HG03571 (cell line): ENCODE data around the gene FRMPD1.

Experiments
- ATAC-seq: cut with Tn5 transposase; IDR thresholded peaks from one replicate; pipeline ENCODE4 v1.9.1; 2021; ENCODE audit not compliant: unreplicated experiment

Gene FRMPD1

DNA sequence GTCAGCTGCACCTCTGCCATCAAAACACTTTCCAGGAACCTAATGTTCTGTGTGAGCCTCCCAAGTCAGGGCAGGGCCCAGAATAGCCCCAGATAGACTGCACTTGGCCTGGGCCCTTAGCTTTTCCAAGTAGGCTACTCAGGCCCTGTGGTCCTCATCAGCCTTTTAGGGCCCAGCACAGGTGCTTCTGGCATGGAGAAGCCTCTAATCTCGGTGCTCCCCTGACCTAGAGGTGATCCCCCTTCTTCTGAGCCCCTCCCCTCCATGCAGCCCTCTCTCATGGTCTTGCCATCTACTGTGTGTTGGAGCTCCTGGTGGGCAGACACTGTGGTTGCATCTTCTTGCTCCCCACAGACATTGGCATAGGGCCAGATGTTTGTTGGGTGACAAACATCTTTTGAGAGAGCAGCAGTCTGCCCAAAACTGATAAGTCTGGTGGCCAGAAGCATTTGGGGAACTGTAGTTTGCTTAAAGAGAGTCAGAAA, 28.1 kb downstream of the FRMPD1 start:
- ATAC-seq = no peak

DNA sequence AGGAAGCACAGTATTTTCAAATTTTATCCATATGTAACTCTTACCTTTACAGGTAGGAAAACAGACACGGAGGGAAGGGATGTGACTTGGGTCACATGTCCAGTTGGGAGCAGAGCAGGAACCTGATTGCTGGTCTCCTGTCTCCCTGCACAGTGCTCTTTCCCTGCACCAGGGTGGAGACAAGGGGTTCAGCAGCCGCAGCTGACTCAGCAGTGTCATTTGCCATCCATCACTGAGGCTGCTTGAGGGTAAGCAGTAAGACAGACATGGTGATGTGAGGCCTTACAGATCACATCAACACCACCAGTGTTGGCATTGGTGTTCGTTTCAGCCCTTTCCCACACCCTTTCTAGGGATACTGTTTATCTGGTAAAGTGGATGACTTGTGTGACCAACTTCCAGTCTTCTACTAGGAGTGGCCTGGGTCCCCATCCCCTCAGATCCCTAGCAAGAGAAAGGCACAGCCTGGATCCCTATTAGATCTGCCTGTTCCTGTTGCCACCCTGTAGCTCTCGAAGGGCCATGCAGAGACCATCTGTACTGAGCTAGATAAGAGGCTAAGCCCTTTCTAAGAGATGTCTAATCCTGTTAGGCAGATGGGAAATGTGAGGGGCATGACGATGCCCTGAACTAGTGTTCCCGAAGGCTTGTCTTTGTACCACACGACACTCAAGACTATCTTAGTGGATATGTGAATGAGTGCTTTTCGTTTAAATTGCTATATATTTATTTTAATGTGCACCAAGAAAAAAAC, 29.1 kb downstream of the FRMPD1 start:
- no peak for ATAC-seq

DNA sequence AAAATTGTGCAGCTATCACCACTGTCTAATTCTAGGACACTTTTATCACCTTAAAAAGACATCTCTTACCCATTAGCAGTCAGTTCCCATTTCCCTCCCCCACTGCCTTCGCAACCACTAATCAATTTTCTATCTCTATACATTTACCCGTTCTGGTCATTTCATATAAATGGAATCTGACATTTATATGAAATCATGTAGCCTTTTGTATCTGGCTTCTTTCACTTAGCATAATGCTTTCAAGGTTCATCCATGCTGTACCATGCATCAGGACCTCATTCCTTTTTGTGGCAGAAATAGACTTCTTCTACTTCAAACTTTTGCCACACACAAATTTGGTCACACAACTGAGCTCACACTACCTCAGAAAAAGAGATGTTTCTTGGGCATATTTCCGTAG, 32.2 kb downstream of the FRMPD1 start:
- no peak for ATAC-seq

DNA sequence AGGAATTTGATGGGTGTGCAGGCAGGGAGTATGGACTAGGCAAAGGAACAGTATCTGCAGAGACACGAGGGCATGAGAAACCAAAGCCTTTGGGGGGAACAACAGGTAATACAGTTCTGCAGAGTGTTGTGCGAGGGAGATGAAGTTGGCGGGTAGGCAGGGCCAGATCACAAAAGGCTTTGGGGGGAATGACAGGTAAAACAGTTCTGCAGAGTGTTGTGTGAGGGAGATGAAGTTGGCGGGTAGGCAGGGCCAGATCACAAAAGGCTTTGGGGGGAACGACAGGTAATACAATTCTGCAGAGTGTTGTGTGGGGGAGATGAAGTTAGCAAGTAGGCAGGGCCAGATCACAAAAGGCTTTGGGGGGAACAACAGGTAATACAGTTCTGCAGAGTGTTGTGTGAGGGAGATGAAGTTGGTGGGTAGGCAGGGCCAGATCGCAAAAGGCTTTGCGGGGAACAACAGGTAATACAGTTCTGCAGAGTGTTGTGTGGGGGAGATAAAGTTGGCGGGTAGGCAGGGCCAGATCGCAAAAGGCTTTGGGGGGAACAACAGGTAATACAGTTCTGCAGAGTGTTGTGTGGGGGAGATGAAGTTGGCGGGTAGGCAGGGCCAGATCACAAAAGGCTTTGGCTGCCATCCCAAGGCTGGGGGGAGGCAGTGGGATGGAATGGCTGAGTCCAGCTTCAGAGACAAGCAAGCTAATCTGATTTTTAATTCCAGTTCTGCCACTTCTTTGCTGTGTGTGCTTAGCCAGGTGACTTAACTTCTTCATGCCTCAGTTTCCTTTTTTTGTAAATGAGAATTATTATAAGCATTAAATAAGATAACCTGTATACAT, 33.0 kb downstream of the FRMPD1 start:
- ATAC-seq = no peak

DNA sequence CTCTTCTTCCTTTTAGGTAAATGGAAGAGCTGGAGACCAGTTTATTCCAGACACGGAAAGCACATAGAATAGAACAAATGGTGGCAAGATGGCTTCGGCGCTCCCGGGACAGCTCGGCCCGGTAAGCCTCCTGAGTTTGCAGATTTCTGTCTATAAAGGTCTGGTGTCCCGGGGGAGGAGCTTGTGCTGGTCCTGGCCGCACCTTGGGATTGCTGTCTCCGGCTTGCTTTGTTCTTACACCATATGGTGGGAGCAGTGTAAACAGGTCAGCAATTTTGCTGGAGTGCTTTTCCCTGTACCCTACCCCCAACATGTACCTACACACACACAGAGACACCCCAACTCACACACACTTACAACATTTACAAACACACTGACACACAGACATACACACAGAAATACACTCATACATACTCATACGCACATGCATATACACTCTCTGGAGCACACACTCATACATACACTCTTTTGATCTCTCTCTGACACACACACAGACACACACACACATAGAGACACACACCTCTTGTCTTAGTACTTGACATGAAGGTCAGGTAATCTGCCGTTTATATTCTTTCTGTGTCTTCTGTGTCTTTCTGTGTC, 42.0 kb downstream of the FRMPD1 start:
- ATAC-seq = no peak

DNA sequence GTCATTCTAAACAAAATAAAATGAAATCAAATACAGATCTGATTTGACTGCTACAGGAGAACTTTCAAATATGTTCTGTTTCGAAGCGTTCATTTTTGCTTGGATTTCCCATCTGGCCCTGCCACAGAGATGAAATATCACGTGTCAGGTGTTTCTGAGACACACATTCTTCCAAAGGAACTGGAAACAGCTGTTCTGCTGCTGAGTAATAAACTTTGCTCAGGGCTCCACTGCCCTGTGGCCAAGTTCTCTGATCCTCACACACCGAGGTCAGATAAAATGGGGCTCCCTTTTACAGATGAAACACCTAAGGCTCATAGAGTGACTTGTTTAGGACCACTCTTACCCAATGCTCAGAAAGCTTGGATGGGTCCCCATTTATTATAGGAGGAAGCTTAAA, 42.5 kb downstream of the FRMPD1 start:
- ATAC-seq = no peak

DNA sequence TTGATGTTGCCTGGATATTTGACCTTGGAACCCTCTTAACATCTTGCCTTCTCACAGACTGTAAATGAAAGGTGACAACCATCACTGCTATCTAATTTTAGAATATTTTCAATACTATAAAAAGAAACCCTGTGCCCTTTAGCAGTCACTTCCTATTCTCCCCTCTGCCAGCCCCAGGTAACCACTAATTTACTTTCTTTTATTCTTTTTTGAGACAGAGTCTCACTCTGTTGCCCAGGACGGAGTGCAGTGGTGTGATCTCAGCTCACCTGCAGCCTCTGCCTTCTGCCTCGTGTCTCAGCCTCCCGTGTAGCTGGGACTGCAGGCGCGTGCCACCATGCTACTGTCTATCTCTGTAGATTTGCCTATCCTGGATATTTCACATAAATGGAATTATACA, 43.6 kb downstream of the FRMPD1 start:
- ATAC-seq = no peak

DNA sequence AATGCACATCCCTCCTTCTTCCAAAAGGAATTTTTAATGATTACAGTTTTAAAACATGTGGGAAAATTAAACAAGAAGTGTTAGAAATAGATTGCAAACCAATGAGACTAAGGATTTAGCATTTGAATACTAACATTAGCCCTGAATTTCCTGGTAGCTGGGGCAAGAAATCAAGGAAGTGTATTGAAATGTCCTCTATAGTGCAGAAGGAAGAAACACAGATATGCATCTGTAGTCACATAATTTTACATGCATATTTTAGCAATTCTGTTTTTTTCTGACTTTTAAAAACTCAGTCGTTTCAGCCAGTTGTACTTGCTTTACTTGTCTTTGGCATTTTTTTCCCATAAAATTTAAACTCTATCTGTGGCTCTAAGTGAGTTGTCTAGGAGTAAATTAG, 45.8 kb downstream of the FRMPD1 start:
- no peak for ATAC-seq

DNA sequence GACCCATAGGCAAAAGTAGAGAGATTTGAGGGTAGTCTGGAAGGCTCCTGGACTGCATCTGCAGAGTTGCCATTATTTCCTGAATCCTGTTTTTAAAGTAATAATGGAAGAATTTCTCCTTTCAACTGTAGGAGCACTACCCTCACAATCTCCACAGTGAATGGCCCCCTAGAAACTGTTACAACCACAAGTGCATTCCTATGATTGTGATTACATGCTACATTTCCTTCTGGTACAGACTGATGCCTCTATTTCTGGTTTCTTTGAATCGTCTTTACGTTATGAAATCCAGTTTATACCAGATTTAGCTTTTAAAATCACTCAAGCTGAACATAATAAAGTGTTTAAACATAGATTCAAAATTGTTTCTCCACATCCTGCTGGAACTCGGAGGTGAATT, 49.4 kb downstream of the FRMPD1 start:
- no peak for ATAC-seq

DNA sequence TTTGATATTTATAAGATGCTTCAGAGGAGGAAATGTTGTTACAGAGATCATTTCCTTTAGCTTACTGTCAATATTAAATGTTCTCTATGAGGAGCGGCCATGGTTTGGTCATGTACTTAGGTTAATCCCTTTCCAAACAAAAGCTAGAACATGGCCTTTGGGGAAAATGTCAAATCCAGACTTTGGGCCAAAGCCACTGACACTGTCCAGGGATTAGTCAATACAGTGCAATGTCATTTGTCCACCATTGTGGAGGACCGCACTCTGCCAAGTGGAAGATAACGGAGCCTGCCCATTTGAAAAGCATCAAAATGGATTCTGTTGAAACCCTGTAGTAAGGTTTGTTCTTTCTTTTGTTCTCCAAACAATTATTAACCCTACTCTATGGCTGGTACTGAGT, 50.1 kb downstream of the FRMPD1 start:
- ATAC-seq = no peak

DNA sequence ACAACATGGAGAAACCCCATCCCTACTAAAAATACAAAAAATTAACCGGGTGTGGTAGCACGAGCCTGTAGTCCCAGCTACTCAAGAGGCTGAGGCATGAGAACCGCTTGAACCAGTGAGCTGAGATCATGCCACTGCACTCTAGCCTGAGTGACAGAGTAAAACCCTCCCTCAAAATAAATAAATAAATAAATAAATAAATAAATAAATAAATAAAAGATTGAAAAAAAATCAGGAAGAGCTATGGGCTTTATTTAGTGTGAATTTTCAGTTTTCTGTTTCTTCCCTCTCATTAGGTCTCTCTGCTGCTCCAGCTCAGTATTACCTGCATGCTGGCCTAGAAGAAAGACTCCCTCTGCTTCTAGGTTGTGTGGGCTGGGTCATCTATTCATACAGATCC, 55.0 kb downstream of the FRMPD1 start:
- no peak for ATAC-seq

DNA sequence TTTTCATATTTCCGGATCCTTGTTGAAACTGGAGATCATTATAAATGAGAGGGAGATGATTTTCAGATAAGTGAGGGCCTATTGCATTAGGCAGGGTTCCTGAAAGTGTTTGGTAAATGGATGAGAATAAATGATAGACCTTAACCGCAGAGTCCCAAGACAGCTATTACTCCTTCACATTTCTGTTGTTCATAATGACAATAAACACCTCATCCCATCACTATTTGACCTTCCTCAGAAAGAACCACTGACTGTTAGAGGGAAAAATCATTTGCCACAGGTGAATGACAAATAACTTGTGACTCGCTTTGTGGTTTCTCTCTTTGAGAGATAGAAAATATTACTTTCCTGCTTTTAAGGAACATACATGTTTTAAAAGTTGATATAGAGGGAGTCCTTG, 55.5 kb downstream of the FRMPD1 start:
- ATAC-seq = no peak

DNA sequence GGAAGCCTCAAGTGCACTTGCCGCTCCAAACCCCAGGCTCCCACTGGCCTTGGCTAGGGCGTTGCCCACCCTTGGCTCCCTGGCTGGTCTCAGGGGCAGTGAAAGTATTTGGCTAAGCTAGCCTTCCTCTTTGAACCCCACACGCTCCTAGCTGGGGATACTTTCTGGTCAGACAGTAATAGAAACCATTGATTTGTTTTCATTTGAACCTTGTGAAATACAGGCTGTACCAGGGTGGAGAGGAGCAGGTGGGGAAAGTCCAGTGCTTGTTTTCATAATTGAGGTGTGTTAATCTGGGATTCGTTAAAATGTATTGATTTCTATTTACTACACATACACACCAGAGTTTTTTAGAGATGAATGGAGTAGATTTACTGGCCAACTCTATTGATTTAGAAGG, 57.0 kb downstream of the FRMPD1 start:
- no peak for ATAC-seq

DNA sequence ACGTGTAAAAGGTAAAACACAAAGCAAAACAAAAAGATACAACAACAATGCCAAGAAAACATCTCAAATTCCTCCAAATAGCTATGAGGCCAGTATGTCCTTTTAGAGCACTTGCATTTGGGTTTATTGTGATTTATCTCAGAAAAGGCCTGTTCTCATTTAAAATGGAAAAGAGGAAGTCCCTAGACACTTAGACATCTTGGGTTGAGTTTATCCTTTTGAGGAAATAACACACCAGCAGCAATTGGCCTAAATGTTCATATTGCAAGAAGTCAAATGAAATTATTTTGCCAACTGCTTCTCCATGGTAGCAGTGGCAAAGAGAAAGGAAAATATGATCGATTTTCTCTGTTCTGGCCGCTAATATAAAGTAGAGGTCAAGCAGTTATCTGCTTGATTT, 59.3 kb downstream of the FRMPD1 start:
- no peak for ATAC-seq

DNA sequence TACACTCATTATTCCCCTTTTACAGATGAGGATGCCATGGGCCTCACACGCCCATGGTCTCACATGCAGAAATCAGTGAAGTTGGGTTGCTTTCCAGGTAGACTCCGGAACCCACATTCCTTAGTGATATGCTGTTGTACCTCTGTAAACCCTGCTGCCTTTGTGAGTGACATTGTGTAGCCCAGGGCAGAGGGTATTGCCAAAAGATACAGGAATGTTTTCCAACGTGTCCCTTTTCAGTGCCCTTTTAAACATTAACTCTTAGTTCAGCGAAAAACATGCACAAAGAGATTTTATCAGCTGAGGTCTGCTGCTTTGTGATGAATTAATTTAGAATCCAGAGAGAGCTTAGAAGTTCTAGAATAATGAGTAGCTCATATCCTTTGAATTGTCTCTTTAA, 64.5 kb downstream of the FRMPD1 start:
- ATAC-seq = no peak

DNA sequence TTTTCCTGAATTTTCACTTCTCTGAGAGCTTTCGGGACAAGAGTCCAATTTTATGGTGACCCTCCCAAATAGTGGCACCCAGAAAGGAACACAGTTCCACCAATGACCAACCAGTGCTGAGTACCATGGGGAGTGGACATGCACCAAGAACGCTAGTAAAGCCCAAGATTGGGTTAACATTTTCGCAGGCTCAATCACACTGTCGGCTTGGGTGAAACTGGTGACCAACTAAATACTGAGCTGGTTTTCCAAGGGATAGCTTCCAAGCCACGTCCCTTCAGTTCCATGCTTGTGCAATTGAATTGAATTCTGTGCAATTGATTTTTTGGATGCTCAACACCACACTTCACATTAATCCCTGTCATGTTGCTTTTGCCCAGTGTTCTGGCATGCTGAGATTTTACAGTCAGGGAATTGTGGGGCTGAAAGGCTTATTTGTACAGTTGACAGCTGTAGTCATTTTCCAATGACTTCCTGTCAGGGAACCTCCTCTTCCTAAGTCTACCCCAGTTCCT, 65.3 kb downstream of the FRMPD1 start:
- no peak for ATAC-seq

DNA sequence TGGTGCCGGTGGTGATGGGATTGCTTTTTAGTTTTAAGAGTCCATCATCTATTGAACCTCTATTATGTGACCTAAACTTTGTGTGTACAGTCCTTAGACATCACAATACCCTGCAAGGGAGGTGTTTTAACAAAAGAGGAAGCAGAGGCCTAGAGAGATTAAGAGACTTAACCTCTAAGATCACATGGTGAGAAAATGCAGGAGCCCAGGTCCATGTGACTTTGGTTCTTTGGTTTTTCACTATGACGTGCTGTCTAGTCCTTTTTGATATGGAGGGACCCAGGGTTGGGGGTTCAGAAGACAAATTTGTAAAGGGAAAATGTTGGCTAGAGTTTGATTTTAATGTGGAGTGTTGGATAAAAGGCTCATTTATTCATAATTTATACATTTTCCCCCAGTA, 68.8 kb downstream of the FRMPD1 start:
- ATAC-seq = no peak

DNA sequence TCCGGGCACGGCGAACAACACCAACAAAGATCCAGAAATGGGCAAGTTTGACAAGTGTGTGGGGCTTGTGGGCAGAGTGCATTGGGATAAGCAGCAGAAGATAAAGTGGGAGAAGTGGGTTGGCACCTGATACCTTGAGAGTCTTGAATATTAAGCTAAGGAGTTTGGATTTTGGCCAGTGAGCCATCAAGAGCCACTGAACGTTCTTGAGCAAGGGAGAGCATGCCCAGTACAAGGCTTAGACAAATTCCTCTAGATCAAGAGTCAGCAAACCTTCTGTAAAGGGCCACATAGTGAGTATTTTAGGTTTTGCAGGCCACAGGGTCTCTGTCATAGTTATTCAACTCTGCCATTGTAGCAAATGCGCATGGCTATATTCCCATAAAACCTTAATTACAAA, 76.3 kb downstream of the FRMPD1 start:
- ATAC-seq = no peak

DNA sequence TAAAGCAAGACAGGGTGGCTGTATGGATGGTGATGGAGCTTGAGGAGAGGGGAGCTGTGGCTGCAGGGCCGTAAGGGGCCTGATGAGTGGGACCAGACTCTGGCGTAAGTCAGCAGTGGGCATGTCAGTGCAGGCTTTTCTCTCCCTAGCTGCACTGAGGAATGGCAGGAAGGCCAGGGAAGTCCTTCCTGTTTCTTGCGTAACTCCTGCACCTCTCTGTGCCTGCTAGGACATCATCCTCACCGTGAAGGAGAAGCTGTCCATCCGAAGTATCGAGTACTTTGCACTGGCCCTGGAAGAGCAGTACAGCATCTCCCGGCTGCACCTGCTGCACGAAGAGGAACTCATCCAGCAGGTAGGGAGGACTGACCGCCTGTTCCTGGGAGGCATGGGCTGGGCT, 78.7 kb downstream of the FRMPD1 start:
- ATAC-seq = no peak

DNA sequence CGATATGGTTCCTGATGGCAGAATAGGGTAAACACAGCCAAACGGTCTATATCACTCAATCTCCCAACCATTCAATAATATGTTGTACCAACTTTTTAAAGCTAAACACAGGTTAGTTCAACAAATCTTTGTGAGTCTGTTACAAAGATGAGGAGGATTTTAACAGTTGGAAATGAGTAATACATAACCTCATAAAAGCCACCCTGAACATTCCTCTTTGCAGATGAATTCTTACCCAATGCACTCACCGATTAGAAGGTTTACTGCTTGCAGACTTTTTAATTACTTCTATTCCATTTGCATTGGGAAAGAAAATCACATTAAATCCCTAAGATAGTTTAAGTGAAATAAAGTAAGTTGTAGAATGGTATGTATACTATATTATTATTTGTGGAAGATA, 79.5 kb downstream of the FRMPD1 start:
- no peak for ATAC-seq

DNA sequence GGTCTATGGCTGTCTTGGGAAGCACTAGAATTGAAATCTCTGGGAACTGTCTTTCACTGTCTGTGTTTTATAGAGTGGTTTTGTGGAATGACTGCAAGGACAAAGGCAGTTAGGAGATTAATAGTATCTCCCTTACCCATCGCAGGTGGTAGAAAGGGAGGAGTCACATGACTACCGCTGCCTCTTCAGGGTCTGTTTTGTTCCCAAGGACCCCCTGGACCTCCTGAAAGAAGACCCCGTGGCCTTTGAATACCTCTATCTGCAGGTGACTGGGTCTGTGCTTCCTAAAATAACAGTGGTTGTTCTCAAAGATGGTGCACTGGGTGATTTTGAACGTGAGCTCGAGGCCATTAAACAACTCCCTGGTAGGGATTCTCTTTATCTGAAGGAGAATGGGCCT, 80.1 kb downstream of the FRMPD1 start:
- no peak for ATAC-seq
